Endothelial cell of umbilical vein (primary cell): Measurements from ENCODE around the gene DGKB. TPM values are rescaled to one million over a fixed set of nuclear protein-coding genes. Genes with fewer than 3 reads are reported as not detected.

Source experiments
- BruUV-seq: library from RNA; stranded (reverse); fragments of 400-500 nt; replicated peaks from 2 replicates; lab custom pipeline; 2021; lab: Mats Ljungman, UMichigan
- CTCF ChIA-PET: fragments of 300-600, 350-600 bp; sonication (Branson Sonifier 250); formaldehyde crosslinking; loops from one replicate; lab custom pipeline; 2021; ENCODE audit warnings: antibody characterized with exemption, inconsistent platforms; lab: Charles Lee
- POLR2A ChIA-PET: fragments of 300-600, 350-600 bp; sonication (Branson Sonifier 250); formaldehyde crosslinking; loops from one replicate; lab custom pipeline; 2021; ENCODE audit warnings: antibody characterized with exemption, inconsistent platforms; lab: Charles Lee
- DNase-seq: peaks from one replicate; pipeline ENCODE4 v3.0.0-alpha.2; 2011; ENCODE audit warnings: low read depth, low spot score
- FAIRE-seq: peaks from 2 replicates; lab custom pipeline; 2011; peaks lifted over from hg19 to GRCh38; lab: Jason Lieb, UNC
- H2AFZ ChIP-seq: 2 replicates; pipeline ENCODE4 v1.6.0; 2012; ENCODE audit warnings: low read depth, low read length, control low read depth, inconsistent platforms
- H3K27ac ChIP-seq: 2 replicates; pipeline ENCODE4 v1.5.1; 2011; ENCODE audit warnings: low read depth, mild to moderate bottlenecking, control low read depth, low read length, moderate library complexity; ENCODE audit not compliant: insufficient read depth
- H3K27me3 ChIP-seq, 2 experiments: 2 replicates each; pipeline versions ENCODE4 v1.6.0 to v1.6.1; 2011; ENCODE audit warnings: low read length in 2 of 2, mixed read lengths in 1 of 2; ENCODE audit not compliant: control insufficient read depth in 2 of 2, insufficient read depth in 2 of 2
- H3K36me3 ChIP-seq, 2 experiments: 2 replicates in 1 of 2; 3 replicates in 1 of 2; pipeline ENCODE4 v1.5.1; 2011; ENCODE audit warnings: low read length in 2 of 2, mild to moderate bottlenecking in 1 of 2, moderate library complexity in 1 of 2; ENCODE audit not compliant: control insufficient read depth in 2 of 2, insufficient read depth in 2 of 2; ENCODE audit errors: extremely low read depth in 1 of 2
- H3K4me1 ChIP-seq: 3 replicates; pipeline ENCODE4 v1.5.1; 2011; ENCODE audit warnings: mild to moderate bottlenecking, low read length; ENCODE audit not compliant: control insufficient read depth, insufficient read depth; ENCODE audit errors: extremely low read depth
- H3K4me2 ChIP-seq: 2 replicates; pipeline ENCODE4 v1.6.1; 2011; ENCODE audit warnings: low read length, control low read depth, mixed read lengths; ENCODE audit not compliant: insufficient read depth
- H3K4me3 ChIP-seq, 3 experiments: fragments of 200-600 bp in 1 of 3; sonication (generic), shearing (Covaris generic) in 1 of 3; replicated peaks in 1 of 3; 2 replicates each; pipeline ENCODE4 v1.5.1; 2011 to 2016; ENCODE audit warnings: control low read depth in 3 of 3, low read length in 3 of 3, mild to moderate bottlenecking in 2 of 3, inconsistent platforms in 1 of 3, low read depth in 1 of 3, moderate library complexity in 1 of 3; ENCODE audit not compliant: insufficient read depth in 1 of 3
- H3K79me2 ChIP-seq: 2 replicates; pipeline ENCODE4 v1.6.0; 2012; ENCODE audit warnings: low read length, inconsistent platforms; ENCODE audit not compliant: control insufficient read depth, insufficient read depth
- H3K9ac ChIP-seq: replicated peaks from 2 replicates; pipeline ENCODE3; 2011; ENCODE audit warnings: low read length, control low read depth; ENCODE audit not compliant: insufficient read depth; ENCODE audit errors: extremely low read depth
- H3K9me1 ChIP-seq: replicated peaks from 3 replicates; pipeline ENCODE4 v1.6.0; 2011; ENCODE audit warnings: mild to moderate bottlenecking, low read length; ENCODE audit not compliant: control insufficient read depth, insufficient read depth; ENCODE audit errors: extremely low read depth
- H3K9me3 ChIP-seq: replicated peaks from 2 replicates; pipeline ENCODE4 v1.5.1; 2012; ENCODE audit warnings: low read length, inconsistent platforms; ENCODE audit not compliant: control insufficient read depth, insufficient read depth
- H4K20me1 ChIP-seq: replicated peaks from 2 replicates; pipeline ENCODE3; 2011; ENCODE audit warnings: mild to moderate bottlenecking, low read length; ENCODE audit not compliant: control insufficient read depth, insufficient read depth; ENCODE audit errors: extremely low read depth
- EZH2 ChIP-seq: IDR thresholded peaks from 2 replicates; pipeline ENCODE4 v1.6.1; 2012; ENCODE audit warnings: borderline replicate concordance, low read depth, mild to moderate bottlenecking, moderate library complexity, low read length, inconsistent platforms; ENCODE audit not compliant: severe bottlenecking
- FOS ChIP-seq: IDR thresholded peaks from 2 replicates; pipeline ENCODE4 v1.6.1; 2011; ENCODE audit warnings: mild to moderate bottlenecking, low read length, moderate library complexity, borderline replicate concordance; ENCODE audit not compliant: insufficient read depth
- GATA2 ChIP-seq: IDR thresholded peaks from 2 replicates; pipeline ENCODE4 v1.7.0; 2011; ENCODE audit warnings: low read depth, mild to moderate bottlenecking, moderate library complexity, mixed read lengths, low read length; ENCODE audit not compliant: insufficient read length, insufficient read depth
- JUN ChIP-seq: IDR thresholded peaks from 2 replicates; pipeline ENCODE4 v1.6.1; 2011; ENCODE audit warnings: borderline replicate concordance, low read depth; ENCODE audit not compliant: insufficient read length, insufficient read depth
- MAX ChIP-seq: IDR thresholded peaks from 2 replicates; pipeline ENCODE4 v1.6.1; 2011; ENCODE audit not compliant: insufficient read depth, insufficient read length
- MYC ChIP-seq: IDR thresholded peaks from one replicate; pipeline ENCODE4 v1.6.1; 2011; ENCODE audit warnings: mild to moderate bottlenecking, low read depth, low read length
- POLR2A ChIP-seq: IDR thresholded peaks from 2 replicates; pipeline ENCODE4 v1.6.1; 2012; ENCODE audit warnings: low read depth, mild to moderate bottlenecking, control low read depth, low read length
- POLR2AphosphoS5 ChIP-seq: IDR thresholded peaks from 2 replicates; pipeline ENCODE4 v1.6.1; 2012; ENCODE audit warnings: low read depth, mild to moderate bottlenecking, control low read depth, low read length, moderate library complexity; ENCODE audit not compliant: insufficient read depth
- dilution Hi-C: fragments of 300-500 bp; cut with MboI; formaldehyde crosslinking; loops from one replicate; pipeline ENCODE4 v1.15.0; 2019; ENCODE audit warnings: low sequenced_read_pairs; ENCODE audit not compliant: extremely low pct_ligation_motif_present
- intact Hi-C: fragments of 100-400 bp; cut with micrococcal nuclease; formaldehyde crosslinking; loops from one replicate; pipeline ENCODE4 v1.10.0; 2022
- polyA plus RNA-seq, 4 experiments: library from polyadenylated mRNA; depleted of rRNA in 3 of 4; stranded (reverse) in 3 of 4; unstranded in 1 of 4; fragments of >200 nt; gene quantifications; 2 replicates each; pipeline versions ENCODE4 v1.2.1 to v1.2.3, GENCODE V29; 2011 to 2012; ENCODE audit warnings: missing spikeins in 1 of 4
- total RNA-seq: library from RNA; stranded (reverse); gene quantifications from 2 replicates; pipeline ENCODE4 v1.2.3, GENCODE V29; 2021
- TF ChIP-seq, protein P1 (sequence below), 2 donors: IDR thresholded peaks; 1 replicate in 1 of 2; 2 replicates in 1 of 2; pipeline ENCODE4 v1.5.1; 2011; ENCODE audit warnings: low read length in 2 of 2, mild to moderate bottlenecking in 2 of 2, moderate library complexity in 2 of 2, control low read depth in 1 of 2, inconsistent platforms in 1 of 2, low read depth in 1 of 2; ENCODE audit not compliant: insufficient read depth in 1 of 2; ENCODE audit errors: extremely low read depth in 1 of 2

DGKB gene
- total and polyA plus RNA-seq, 2 donors (not counting 3 experiments of a cell fraction or from before 2014, with no cell fraction given), result not detected

- no TSS peak for BruUV-seq
- FAIRE-seq, result no peak
Measured at GRCh38 chr7:14685167-14685566, 217.4 kb downstream of the DGKB start.

More at GRCh38 chr7:14685167-14685566, 217.4 kb downstream of the DGKB start:
- H3K4me1 ChIP-seq, result peaks cover 8% of the 10 kb centered on the region
- intact Hi-C loops (no loop called here), dilution Hi-C loops (no loop called here)
- ChIA-PET POLR2A (no interaction called here), CTCF (interaction anchor here (0.8 kb wide), 1 partner anchor 1405 kb away, joined by 3 read pairs; no protein-coding TSS in a partner anchor)
- no peaks in the 10 kb centered on the region for H3K79me2 ChIP-seq
- no peaks in the 10 kb centered on the region for H3K27me3 ChIP-seq
- no peaks in the 10 kb centered on the region for H4K20me1 ChIP-seq
- H3K4me2 ChIP-seq, result no peak overlapping the region
- no peak overlapping the region for H3K9ac ChIP-seq
- H3K9me1 ChIP-seq, result peaks cover 2% of the 10 kb centered on the region
- TF ChIP-seq MYC, result no peak
- TF ChIP-seq, protein P1, sequence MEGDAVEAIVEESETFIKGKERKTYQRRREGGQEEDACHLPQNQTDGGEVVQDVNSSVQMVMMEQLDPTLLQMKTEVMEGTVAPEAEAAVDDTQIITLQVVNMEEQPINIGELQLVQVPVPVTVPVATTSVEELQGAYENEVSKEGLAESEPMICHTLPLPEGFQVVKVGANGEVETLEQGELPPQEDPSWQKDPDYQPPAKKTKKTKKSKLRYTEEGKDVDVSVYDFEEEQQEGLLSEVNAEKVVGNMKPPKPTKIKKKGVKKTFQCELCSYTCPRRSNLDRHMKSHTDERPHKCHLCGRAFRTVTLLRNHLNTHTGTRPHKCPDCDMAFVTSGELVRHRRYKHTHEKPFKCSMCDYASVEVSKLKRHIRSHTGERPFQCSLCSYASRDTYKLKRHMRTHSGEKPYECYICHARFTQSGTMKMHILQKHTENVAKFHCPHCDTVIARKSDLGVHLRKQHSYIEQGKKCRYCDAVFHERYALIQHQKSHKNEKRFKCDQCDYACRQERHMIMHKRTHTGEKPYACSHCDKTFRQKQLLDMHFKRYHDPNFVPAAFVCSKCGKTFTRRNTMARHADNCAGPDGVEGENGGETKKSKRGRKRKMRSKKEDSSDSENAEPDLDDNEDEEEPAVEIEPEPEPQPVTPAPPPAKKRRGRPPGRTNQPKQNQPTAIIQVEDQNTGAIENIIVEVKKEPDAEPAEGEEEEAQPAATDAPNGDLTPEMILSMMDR (IDR thresholded peaks at IDR 0.05; ENCODE audit: extremely low read depth in 1 of 2, insufficient read depth in 1 of 2, low read depth in 1 of 2, low read length in 2 of 2), result no peak
- TF ChIP-seq FOS, result no peak
- TF ChIP-seq JUN, result no peak
- TF ChIP-seq EZH2, result no peak
- TF ChIP-seq POLR2A, result no peak
- no peak for TF ChIP-seq GATA2
- no peak for TF ChIP-seq MAX
- TF ChIP-seq POLR2AphosphoS5, result no peak
- DNase-seq, result no peak
- no peaks in the 10 kb centered on the region for H3K36me3 ChIP-seq
- H3K9me3 ChIP-seq, result no peaks in the 10 kb centered on the region
- no peak overlapping the region for H3K27ac ChIP-seq
- H2AFZ ChIP-seq, result no peak overlapping the region
- no peak overlapping the region for H3K4me3 ChIP-seq
